ENCODE measurements around the gene GNG13. TPM values are rescaled to one million over a fixed set of nuclear protein-coding genes. Genes with fewer than 3 reads are reported as not detected.

Gene GNG13
- total RNA-seq, 1 experiment from 2014 or later, result not detected

- Histone ChIP-seq H3K4me3 (ENCODE audit: low read depth, low read length, poor library complexity, severe bottlenecking) (no peak overlapping the region), H3K9me3 (ENCODE audit: low read depth, low read length, poor library complexity, severe bottlenecking) (no peaks in the 10 kb centered on the region), H3K36me3 (ENCODE audit: insufficient read depth, low read length, poor library complexity, severe bottlenecking) (no peaks in the 10 kb centered on the region), H3K27ac (ENCODE audit: low read depth, low read length, poor library complexity, severe bottlenecking) (no peak overlapping the region), H3K27me3 (replicated peaks; ENCODE audit: insufficient read depth, low read depth, low read length, poor library complexity) (no peaks in the 10 kb centered on the region), H3K4me1 (ENCODE audit: insufficient read depth, low read length, poor library complexity, severe bottlenecking) (no peaks in the 10 kb centered on the region)
- CTCF ChIA-PET, result no interaction called here
- POLR2A ChIA-PET (ENCODE audit: low non-redundant PET), result no interaction called here
- intact Hi-C loops (cut with micrococcal nuclease; ENCODE audit: unreplicated experiment), result no loop called here
- DNase-seq (ENCODE audit: low spot score), result no peak
- TF ChIP-seq EZH2 (IDR thresholded peaks at IDR 0.05; ENCODE audit: borderline replicate concordance, low read depth, low read length, poor library complexity, severe bottlenecking), result no peak
- TF ChIP-seq, protein P1, sequence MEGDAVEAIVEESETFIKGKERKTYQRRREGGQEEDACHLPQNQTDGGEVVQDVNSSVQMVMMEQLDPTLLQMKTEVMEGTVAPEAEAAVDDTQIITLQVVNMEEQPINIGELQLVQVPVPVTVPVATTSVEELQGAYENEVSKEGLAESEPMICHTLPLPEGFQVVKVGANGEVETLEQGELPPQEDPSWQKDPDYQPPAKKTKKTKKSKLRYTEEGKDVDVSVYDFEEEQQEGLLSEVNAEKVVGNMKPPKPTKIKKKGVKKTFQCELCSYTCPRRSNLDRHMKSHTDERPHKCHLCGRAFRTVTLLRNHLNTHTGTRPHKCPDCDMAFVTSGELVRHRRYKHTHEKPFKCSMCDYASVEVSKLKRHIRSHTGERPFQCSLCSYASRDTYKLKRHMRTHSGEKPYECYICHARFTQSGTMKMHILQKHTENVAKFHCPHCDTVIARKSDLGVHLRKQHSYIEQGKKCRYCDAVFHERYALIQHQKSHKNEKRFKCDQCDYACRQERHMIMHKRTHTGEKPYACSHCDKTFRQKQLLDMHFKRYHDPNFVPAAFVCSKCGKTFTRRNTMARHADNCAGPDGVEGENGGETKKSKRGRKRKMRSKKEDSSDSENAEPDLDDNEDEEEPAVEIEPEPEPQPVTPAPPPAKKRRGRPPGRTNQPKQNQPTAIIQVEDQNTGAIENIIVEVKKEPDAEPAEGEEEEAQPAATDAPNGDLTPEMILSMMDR (conservative IDR thresholded peaks at IDR 0.05; ENCODE audit: low read depth, low read length), result no peak
- BruUV-seq (replicated peaks), result no TSS peak
These were observed 32.7 kb downstream of the GNG13 start for GRCh38 chr16:767743-768235.

- Histone ChIP-seq H3K4me3 (ENCODE audit: low read depth, low read length, poor library complexity, severe bottlenecking) (no peak overlapping the region), H3K4me1 (ENCODE audit: insufficient read depth, low read length, poor library complexity, severe bottlenecking) (no peaks in the 10 kb centered on the region), H3K9me3 (ENCODE audit: low read depth, low read length, poor library complexity, severe bottlenecking) (no peaks in the 10 kb centered on the region), H3K27ac (ENCODE audit: low read depth, low read length, poor library complexity, severe bottlenecking) (no peak overlapping the region), H3K27me3 (replicated peaks; ENCODE audit: insufficient read depth, low read depth, low read length, poor library complexity) (no peaks in the 10 kb centered on the region), H3K36me3 (ENCODE audit: insufficient read depth, low read length, poor library complexity, severe bottlenecking) (no peaks in the 10 kb centered on the region)
- no TSS peak for BruUV-seq (replicated peaks)
- no peak for DNase-seq (ENCODE audit: low spot score)
- CTCF ChIA-PET, result no interaction called here
- intact Hi-C loops (cut with micrococcal nuclease; ENCODE audit: unreplicated experiment), result no loop called here
- POLR2A ChIA-PET (ENCODE audit: low non-redundant PET), result no interaction called here
- TF ChIP-seq, protein P1 (conservative IDR thresholded peaks at IDR 0.05; ENCODE audit: low read depth, low read length), result no peak
- TF ChIP-seq EZH2 (IDR thresholded peaks at IDR 0.05; ENCODE audit: borderline replicate concordance, low read depth, low read length, poor library complexity, severe bottlenecking), result no peak
These were observed 33.5 kb downstream of the GNG13 start for GRCh38 chr16:766820-767640.

DNA sequence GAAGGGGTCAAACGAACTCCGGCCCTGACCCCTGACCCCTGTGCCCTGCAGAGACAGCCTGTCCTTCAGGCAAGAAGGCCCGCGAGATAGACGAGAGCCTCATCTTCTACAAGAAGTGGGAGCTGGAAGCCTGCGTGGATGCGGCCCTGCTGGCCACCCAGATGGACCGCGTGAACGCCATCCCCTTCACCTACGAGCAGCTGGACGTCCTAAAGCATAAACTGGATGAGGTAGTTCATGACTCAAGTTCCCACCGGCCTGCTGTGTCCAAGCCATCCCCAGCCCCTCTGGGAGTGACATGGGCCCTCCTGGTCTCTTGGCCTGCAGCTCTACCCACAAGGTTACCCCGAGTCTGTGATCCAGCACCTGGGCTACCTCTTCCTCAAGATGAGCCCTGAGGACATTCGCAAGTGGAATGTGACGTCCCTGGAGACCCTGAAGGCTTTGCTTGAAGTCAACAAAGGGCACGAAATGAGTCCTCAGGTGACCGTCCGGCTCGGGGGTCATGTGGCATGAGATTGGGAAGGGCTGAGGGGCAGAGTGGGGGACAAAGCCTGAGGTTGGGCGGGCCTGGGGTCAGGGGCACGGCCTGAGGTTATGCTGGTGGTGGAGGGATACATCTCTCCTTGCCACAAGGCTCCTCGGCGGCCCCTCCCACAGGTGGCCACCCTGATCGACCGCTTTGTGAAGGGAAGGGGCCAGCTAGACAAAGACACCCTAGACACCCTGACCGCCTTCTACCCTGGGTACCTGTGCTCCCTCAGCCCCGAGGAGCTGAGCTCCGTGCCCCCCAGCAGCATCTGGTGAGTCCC lies 34.3 kb downstream of the GNG13 start:
- TF ChIP-seq, protein P1 (conservative IDR thresholded peaks at IDR 0.05; ENCODE audit: low read depth, low read length), result no peak
- no peak for TF ChIP-seq EZH2 (IDR thresholded peaks at IDR 0.05; ENCODE audit: borderline replicate concordance, low read depth, low read length, poor library complexity, severe bottlenecking)
- no peaks in the 10 kb centered on the region for H3K36me3 ChIP-seq (ENCODE audit: insufficient read depth, low read length, poor library complexity, severe bottlenecking)
- DNase-seq (ENCODE audit: low spot score), result no peak
- no TSS peak for BruUV-seq (replicated peaks)
- ChIA-PET CTCF (no interaction called here), POLR2A (ENCODE audit: low non-redundant PET) (no interaction called here)
- H3K27me3 ChIP-seq (replicated peaks; ENCODE audit: insufficient read depth, low read depth, low read length, poor library complexity), result no peaks in the 10 kb centered on the region
- no peaks in the 10 kb centered on the region for H3K4me1 ChIP-seq (ENCODE audit: insufficient read depth, low read length, poor library complexity, severe bottlenecking)
- no peak overlapping the region for H3K27ac ChIP-seq (ENCODE audit: low read depth, low read length, poor library complexity, severe bottlenecking)
- H3K9me3 ChIP-seq (ENCODE audit: low read depth, low read length, poor library complexity, severe bottlenecking), result no peaks in the 10 kb centered on the region
- intact Hi-C loops (cut with micrococcal nuclease; ENCODE audit: unreplicated experiment), result no loop called here
- no peak overlapping the region for H3K4me3 ChIP-seq (ENCODE audit: low read depth, low read length, poor library complexity, severe bottlenecking)
